Astrocyte of the hippocampus (primary cell): ENCODE results near the gene WIF1.
A peak's percentile ranks its signal among the peaks of the same experiment; 100 is the strongest.

Experiments
- DNase-seq: peaks from one replicate; pipeline ENCODE4 v3.0.0; 2011; ENCODE audit warnings: low read depth, low spot score

The WIF1 gene, protein sequence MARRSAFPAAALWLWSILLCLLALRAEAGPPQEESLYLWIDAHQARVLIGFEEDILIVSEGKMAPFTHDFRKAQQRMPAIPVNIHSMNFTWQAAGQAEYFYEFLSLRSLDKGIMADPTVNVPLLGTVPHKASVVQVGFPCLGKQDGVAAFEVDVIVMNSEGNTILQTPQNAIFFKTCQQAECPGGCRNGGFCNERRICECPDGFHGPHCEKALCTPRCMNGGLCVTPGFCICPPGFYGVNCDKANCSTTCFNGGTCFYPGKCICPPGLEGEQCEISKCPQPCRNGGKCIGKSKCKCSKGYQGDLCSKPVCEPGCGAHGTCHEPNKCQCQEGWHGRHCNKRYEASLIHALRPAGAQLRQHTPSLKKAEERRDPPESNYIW

DNA sequence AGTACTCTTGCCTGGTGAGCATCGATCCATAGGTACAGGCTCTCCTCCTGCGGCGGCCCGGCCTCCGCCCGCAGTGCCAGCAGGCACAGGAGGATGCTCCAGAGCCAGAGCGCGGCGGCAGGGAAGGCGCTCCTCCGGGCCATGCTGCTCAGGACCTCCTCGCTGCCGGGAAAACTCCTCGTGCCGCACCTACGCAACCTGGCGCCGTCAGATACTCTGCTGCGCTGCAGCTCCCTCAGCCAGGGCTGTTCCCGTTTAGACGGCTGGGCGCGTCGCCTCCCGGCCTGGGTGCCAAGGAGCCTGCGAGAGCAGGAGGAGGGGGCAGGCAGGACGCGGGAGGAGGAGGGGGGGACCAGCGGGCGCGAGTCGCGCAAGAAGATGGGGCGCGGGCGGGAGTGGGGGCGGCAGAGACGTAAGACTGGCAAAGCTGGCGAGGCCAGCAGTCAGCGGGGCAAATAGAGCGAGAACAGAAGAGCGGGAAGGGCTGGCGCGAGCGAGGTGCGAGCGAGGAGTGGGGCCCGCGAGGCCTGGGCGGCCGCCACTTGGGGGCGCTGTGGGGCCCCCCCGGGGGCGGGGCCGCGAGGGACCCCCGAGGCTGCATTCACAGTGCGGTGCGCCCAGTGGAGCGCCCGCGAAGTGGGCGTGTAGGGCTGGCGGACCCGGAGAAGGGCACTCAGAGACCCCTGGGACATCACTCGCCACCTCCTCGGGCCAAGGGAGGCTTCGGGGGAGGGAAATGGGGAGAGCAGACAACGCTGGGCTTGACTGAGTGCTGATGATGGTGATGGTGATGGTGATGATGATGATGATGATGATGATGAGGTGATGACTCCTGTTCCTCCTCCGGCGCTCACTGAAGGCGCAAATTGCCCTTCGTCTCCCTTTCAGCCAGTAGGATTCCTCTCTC is at the start of gene WIF1:
WIF1 (minus strand) TSS at position 257 of the 907 bp plus-strand sequence; CDS start at position 143, 114 bp downstream.
- DNase-seq, result peak; percentile 47

DNA sequence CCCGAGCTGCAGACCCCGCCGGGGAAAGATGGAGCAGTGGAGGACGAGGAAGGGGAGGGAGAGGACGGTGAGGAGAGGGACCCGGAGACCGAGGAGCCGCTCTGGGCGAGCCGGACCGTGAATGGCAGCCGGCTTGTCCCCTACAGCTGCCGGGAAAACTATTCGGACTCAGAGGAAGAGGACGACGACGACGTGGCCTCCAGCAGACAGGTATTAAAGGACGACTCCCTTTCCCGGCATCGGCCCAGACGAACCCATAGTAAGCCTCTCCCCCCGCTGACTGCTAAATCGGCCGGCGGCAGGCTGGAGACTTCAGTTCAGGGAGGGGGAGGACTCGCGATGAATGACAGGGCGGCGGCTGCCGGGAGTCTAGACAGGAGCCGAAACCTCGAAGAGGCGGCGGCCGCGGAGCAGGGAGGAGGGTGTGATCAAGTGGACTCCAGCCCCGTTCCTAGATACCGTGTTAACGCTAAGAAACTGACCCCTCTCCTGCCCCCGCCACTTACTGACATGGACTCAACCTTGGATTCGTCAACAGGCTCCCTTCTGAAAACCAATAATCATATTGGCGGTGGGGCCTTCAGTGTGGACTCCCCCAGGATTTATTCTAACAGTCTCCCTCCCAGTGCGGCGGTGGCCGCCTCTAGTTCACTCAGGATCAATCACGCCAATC is 49.2 kb upstream of the WIF1 start:
- DNase-seq, result peak; percentile 79

DNA sequence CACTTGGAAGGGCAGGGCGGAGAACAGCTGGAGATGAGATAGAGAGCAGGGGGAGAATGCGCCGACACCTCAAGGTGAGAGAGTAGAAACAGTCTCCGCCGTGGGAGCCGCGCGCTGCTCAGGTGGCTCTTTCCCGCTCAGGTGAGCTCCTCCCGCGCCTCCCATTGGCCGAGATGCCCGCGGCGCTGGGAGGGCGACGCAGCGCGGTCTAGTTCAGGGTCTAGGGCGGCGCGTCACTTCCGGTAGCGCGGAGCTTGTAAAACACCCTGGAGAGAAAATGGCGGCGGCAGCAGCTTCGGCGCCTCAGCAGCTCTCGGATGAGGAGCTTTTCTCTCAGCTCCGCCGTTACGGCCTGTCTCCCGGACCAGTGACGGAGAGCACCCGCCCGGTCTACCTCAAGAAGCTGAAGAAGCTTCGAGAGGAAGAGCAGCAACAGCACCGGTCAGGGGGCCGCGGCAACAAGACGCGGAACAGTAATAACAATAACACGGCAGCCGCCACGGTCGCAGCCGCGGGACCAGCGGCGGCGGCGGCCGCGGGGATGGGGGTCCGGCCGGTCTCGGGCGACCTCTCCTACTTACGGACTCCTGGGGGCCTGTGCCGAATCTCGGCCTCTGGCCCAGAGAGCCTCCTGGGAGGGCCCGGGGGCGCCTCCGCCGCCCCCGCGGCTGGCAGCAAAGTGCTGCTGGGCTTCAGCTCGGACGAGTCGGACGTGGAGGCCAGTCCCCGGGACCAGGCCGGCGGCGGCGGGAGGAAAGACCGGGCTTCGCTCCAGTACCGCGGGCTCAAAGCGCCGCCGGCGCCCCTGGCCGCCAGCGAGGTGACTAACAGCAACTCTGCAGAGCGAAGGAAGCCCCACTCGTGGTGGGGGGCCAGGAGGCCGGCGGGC is 48.5 kb upstream of the WIF1 start, which contains the start of gene LEMD3:
LEMD3 (plus strand) TSS at position 264 of the 889 bp plus-strand sequence; CDS start at position 278, 14 bp downstream.
- peak; percentile 97 for DNase-seq

DNA sequence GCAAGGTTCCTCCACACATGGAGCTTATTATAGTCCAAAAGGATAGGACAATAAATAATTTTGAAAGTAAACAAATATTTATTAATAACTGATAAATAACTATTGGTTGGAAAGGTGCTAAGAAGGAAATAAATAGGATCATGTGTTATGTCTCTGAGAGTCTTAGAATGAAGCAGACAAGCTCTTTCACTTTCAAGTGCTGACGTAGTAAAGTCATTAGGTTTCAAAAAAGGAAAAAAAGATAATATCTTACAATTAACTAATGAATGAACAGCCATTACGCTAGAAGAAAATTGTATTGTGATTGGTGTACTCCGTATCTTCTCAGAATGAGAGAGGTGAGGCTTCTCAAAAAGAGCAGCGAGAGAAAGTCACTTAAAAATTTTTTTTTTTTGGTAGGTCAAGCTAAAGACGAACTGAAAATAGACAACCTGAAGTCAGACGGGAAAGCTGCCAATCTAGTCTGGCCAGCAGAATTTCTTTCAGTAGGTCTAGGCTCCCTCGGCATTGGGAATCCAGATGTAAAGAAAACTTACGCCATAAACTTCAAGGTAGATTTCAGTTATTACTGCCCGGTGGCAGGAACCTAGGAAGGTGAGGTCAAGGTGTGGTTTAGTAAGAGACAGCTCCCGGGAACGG is 47.7 kb upstream of the WIF1 start:
- DNase-seq, result no peak

DNA sequence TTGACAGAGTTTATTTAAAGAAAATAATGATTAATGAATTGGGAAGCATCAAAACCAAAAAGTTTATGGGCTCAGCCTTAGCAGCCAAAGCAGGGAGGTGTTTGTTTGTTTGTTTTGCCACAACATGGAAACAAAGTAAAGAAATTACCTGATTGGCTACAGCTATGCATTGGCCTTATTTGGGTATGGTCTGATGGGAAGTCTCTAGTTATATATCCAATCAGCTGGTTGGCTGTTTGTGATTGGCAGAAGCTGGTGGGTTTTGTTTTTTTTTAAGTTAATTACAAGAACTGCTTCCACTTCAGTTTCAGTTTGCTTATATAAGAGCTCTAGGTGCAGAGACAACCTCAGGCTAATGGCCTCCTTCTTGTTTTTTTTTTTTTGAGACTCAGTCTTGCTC is 43.7 kb upstream of the WIF1 start:
- no peak for DNase-seq

DNA sequence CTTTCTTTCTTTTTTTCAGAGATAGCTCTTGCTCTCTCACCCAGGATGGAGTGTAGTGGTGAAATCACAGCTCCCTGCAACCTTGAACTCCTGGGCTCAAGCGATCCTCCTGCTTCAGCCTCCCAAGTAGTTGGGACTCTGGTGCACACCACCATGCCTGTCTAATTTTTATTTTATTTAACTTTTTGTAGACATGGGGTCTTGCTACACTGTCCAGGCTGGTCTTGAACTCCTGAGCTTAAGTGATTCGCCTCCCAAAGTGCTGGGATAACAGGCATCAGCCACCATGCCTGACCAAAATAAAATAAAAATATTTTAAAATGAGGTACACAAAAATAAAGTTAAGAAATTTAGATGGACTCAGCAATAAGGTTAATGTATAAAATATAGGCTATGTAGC is 43.1 kb upstream of the WIF1 start:
- DNase-seq, result no peak

DNA sequence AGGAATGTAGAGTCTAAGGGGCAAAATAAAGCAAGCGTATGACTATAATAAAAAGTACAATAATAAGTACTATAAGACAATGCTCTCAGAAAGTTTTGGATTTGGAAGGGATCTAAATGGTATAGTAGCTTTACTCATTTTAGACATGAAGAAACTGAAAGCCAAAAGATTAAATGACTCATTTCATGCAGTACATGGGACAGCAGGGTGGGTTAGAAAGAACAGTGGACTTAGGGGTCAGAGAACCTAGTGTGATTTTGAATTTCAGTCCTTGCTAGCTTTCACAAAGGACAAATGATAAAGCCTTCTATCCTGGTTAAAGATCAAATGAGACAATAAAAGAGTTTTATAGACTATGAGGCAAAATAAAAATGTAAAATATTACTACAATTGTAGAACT is 41.5 kb upstream of the WIF1 start:
- DNase-seq, result no peak

DNA sequence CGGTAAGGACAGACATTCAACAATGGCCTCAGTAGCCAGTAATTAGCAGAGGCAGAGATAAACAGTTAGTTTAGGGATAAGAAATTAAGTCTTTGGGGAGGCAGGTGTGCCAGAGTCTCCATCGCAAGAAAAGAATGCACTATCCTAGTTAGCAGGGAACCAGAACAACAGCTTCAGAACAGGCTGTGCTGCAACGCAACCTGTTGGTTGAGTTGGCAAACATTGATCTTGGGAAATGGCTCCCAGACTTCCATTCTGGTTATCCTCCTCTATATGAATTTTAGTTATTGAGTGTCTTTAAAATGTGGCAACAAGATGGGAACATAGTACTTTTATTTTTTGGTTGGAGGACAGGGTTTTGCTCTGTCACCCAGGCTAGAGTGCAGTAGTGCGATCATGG is 36.0 kb upstream of the WIF1 start:
- DNase-seq, result no peak

DNA sequence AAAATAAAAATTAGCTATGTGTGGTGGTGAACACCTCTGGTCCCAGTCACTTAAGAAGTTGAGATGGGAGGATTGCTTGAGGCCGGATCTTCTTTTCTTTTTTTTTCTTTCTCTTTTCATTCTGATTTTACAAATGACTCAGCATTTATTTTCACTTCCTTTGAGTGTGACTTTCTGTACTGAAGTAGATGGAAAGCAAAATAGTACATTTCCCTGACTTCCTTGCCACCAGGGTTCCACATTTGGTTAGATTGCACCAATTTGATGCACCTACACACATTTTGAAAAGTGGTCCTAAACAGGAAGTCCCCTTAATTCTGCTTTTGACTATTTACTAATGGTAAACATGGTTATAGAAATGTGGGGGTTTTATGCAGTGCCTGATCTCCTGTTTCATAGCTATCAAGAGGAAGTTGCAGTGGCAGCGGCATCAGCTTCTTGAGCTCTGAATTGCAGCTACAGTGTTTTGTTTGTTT is 35.3 kb upstream of the WIF1 start:
- no peak for DNase-seq

DNA sequence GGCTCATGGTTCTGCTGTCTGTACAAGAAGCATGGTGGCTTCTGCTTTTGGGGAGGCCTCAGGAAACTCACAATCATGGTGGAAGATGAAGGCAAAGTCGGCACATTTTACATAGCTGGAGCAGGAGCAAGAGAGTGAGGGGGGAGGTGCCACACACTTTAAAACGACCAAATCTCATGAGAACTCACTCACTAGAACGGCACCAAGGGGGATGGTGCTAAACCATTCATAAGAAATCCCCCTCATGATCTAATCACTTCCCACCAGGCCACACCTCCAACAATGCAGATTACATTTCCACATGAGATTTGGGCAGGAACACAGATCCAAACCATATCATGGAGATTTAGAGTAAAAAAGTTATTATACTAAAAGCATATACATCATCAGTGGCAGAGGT is 34.7 kb upstream of the WIF1 start:
- no peak for DNase-seq

DNA sequence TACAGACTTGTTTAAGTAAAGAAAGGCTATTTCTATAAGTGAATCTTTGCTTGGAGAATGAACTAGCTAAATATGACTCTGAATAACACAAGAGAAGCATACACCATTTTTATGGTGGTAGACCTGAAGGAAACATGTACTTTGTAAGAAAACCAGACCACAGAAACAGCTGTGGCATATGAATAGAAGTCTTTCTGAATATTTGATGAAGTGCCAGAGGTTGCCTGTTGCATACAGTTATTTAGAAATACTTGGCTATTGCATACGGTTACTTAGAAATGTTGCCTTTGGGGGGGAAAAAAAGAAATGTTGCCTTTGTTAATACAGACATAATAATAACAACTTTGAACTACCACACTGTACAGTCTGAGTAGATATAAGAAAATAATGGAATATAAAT is 31.5 kb upstream of the WIF1 start:
- DNase-seq, result peak; percentile 31

DNA sequence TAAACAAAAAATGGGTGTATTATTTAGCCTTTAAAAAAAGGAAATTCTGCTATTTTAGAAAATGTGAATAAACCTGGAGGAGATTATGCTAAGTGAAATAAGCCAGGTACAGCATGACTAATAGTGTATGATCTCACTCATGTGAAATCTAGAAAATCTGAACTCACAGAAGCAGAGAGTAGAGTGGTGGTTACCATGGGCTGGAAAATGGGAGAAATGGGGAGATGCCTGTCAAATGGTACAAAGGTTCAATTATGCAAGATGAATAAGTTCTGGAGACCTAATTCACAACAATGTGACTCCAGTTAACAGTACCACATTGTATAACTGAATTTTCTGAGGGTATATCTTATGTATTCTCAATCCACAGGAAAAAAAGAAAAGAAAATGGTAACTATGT is 30.9 kb upstream of the WIF1 start:
- peak; percentile 61 for DNase-seq

DNA sequence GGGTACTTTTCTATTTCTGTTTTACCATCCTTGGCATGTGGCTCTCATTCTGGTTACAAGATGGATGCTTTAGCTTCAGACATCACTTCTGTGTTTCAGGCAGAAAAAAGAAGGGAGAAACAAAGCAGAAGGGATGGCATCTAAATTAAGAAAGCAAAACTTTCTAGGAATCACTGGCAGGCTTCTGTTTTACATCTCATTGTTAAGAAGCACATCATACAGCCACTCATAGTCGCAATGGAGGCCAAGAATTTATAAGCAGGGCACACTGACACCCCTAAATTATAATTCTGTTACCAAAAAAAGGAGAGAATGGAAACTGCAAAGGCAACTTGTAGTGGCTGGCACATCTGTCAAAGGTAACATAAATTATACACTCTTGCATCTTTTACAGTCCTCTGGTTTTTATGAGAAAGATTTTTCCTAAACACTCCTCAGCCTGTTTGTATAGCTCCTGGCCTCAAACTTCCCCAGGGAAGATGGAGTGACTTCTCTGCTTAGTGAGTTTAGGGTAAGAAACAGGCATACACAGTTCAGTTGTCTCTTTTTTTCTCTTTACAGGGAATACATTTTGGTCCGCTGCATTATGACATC is 26.3 kb upstream of the WIF1 start:
- DNase-seq, result no peak

DNA sequence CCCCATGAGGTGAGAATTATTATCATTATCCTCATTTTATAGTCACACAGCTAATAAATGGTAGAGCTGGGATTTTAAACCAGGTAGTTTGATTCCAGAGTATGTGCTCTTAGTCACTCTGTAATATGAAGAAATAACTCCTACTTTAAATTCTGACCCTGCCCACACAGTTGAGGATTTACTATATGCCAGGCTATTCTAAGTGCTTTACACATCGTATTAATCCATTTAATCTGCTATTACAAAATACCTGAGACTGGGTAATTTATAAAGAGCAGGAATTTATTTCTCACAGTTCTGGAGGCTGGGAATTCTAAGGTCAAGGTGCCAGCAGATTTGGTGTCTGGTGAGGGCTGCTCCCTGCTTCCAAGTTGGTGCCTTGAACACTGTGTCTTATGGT is 19.6 kb upstream of the WIF1 start:
- DNase-seq, result no peak

DNA sequence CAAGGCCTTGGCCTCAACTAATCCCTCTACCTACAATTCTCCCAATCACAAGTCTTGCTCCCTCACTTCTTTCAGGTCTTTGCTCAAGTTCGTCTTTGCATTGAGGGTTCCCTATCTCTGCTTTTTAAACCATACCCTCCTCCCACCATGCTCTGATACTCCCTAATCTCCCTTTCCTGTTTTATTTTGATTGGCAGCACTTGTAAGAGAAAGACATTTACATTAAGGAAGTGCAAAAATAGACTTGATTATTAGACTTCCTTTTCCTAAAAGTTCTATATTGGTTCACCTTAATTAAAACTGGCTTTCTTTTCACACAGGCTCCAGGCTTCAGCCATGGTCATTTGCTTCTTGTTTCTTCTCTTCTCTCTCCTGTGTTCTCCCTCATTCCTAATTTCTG is 18.3 kb upstream of the WIF1 start:
- no peak for DNase-seq

DNA sequence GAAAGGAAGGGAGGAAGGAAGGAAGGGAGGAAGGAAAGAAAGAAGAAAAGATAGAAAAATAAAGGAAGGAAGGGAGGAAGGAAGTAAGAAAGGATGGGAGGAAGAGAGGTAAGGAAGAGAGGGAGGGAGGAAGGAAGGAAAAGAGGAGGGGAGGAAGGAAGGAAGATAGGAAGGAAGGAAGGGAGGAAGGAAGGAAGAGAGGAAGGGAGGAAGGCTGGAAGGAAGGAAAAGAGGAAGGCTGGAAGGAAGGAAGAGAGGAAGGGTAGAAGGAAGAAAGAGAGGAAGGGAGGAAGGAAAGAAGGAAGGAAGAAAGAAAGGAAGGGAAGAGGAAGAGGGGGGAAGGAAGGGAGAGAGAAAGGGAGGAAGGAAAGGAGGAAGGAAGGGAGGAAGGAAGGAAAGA is 12.8 kb upstream of the WIF1 start:
- no peak for DNase-seq

DNA sequence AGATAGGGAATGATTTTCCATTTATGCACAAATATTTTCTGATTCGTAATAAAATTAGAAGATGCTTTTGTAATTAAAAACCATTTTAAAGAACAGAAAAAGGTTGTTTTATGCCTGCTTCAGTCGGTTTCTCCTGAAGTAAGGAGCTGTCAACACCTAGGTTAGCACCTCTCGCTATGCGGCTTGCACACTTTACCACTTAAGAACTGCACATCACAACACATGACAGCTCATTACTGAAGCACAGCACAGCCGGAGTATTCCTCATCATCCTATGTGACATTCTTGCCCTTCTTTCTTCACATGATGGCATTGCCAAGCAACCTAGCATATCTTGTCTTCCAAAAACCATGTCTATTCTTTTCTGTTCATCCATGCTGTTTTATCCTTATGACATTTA is 5.4 kb upstream of the WIF1 start:
- no peak for DNase-seq

DNA sequence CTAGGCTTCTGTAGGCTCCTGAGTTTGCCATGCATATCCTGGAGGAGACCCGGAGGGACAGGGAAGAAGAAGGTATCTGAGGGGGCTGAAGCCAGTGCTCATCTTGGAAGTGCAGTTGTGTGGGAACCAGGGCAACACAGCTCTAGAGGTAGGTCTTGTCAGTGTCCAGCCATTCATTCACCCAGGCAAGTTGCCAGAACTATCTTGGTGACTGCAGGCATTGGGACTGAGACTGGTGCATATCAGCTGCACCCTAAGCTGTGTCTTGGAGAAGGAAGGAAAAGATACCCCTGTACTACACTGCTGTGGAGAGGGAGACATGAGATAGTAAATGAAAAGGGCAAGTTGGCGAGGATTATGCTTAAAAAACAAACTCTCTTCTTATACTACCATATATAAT is 4.9 kb upstream of the WIF1 start:
- no peak for DNase-seq

DNA sequence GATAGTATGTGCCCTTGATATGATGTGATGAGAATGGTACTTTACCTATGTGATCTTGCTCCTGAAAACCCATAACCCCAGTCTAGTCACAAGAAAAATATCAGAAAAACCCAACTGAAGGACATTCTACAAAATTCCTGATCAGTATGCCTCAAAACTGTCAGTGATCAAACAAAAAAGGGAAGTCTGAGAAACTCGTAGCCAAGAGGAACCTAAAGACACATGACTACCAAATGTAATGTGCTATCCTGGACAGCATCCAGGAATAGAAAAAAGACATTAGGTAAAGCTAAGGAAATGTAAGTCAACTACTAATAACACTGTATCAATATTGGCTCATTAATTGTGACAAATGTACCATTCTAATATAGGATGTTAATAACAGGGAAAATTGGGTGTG is 4.1 kb upstream of the WIF1 start:
- DNase-seq, result no peak

DNA sequence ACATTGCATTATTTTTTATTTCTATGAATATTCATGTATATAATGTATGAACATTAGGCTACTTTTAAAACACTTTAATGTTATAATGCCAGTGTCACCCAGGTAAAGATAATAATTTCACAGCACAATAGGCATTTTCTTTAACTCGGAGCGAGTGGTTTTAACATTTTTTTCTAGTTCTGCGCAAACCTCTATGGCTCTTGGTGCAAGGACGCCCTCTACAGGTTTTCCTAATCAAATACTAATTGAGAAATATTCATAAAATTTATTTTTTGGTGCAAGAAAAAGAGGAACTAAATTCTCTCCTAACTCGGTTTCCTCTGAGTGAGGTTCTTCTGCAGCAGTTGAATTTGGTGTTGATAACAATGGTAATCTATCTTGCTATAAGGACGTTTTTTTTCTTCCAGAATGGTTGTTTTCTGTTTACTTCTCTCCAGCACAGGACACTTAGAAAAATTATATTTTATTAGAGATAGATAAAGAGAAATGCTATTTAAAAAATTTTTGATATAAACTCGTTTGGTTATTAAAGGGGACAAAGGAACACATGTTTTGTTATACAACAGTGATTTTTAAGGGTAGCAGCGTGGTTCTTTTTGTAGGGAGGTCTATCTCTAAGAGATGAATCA is 2.4 kb upstream of the WIF1 start:
- peak; percentile 52 for DNase-seq
